GM10266 (cell line): ENCODE data around the gene RNF114.
"Not testable (repeated sequence)": the region's sequence is repeated elsewhere in the genome, so short reads cannot be mapped to it uniquely, and the experiment has no call there.

ENCODE experiments used
- DNase-seq: peaks from one replicate; pipeline ENCODE4 v3.0.0; 2012; ENCODE audit errors: extremely low spot score
- TF ChIP-seq, protein P1 (sequence below): IDR thresholded peaks from 2 replicates; pipeline ENCODE4 v1.5.1; 2012; ENCODE audit warnings: mild to moderate bottlenecking, low read depth; ENCODE audit not compliant: control insufficient read depth, insufficient read depth; ENCODE audit errors: missing control alignments

RNF114 gene

DNA sequence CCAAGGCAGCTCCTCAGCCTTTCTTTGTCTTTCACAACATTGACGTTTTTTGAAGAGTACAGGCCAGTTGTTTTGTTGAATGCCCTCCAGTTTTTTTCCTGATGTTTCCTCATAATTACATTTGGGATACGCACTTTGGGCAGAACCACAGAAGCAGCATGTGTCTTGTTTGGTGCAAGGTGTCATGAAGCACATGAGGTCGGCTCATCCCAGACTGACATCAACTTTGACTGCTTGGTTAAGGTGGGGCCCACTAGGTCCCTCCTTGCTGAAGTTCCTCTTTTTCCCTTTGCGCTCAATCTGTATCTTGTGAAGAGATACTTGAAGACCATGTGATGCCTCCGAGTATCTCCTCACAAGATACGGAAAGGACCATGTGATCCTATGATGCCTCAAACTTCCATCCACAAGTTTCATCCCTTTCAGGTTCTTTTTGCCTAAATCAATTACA lies 57.1 kb downstream of the RNF114 start:
- TF ChIP-seq, protein P1, sequence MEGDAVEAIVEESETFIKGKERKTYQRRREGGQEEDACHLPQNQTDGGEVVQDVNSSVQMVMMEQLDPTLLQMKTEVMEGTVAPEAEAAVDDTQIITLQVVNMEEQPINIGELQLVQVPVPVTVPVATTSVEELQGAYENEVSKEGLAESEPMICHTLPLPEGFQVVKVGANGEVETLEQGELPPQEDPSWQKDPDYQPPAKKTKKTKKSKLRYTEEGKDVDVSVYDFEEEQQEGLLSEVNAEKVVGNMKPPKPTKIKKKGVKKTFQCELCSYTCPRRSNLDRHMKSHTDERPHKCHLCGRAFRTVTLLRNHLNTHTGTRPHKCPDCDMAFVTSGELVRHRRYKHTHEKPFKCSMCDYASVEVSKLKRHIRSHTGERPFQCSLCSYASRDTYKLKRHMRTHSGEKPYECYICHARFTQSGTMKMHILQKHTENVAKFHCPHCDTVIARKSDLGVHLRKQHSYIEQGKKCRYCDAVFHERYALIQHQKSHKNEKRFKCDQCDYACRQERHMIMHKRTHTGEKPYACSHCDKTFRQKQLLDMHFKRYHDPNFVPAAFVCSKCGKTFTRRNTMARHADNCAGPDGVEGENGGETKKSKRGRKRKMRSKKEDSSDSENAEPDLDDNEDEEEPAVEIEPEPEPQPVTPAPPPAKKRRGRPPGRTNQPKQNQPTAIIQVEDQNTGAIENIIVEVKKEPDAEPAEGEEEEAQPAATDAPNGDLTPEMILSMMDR: no peak
- DNase-seq: no peak

- TF ChIP-seq, protein P1: no peak
- DNase-seq: no peak
Measured at GRCh38 chr20:49995586-49995985, 59.4 kb downstream of the RNF114 start.

- not testable (repeated sequence) for DNase-seq
Measured at GRCh38 chr20:49998478-49999188, 62.4 kb downstream of the RNF114 start.

- TF ChIP-seq, protein P1: no peak
- DNase-seq: no peak
Measured at GRCh38 chr20:49999329-49999728, 63.1 kb downstream of the RNF114 start.

- not testable (repeated sequence) for DNase-seq
Measured at GRCh38 chr20:50000548-50001222, 64.5 kb downstream of the RNF114 start.

DNA sequence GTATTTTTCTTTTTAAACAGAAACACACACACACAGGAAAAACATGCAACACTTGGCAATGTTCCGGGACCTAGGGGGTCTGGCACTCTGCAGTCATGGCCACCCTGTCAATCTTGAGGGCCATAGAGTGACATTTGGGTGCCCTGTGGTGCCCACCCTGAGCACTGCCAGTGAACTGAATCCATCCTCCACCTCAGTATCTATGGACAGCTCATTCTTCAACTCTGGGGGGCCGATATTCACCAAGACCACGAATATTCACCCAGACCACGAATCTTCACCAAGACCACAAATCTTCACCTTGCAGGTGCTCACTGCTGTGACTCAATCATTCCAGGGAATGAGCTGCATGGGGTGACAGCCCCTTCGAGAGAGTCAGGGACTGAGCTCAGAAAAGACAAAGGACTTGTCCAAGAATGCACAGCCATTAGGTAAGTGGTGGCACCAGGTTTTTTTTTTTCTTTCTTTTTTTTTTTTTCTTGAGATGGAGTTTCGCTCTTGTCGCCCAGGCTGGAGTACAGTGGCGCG lies 65.7 kb downstream of the RNF114 start:
- no peak for DNase-seq
- TF ChIP-seq, protein P1: no peak

- TF ChIP-seq, protein P1: no peak
- DNase-seq: no peak
Measured at GRCh38 chr20:50003253-50003656, 67.1 kb downstream of the RNF114 start.
